Left lung (tissue), 10 donors: ENCODE measurements around the gene SS18L1. TPM values are rescaled to one million over a fixed set of nuclear protein-coding genes. Genes with fewer than 3 reads are reported as not detected.

Experiments used
- ATAC-seq: fragments of 200-7000 bp; cut with Tn5 transposase; one replicate; pipeline ENCODE4 v1.9.1; 2020; ENCODE audit warnings: moderate library complexity
- DNase-seq, 4 donors: peaks; one replicate each; pipeline ENCODE4 v3.0.0-alpha.2; 2013 to 2020
- H3K27ac ChIP-seq, 2 donors: fragments of 200-600 bp; sonication (generic) in 1 of 2; one replicate each; pipeline versions ENCODE4 v1.5.0 to v1.8.0; 2020 to 2021
- H3K27me3 ChIP-seq, 2 donors: fragments of 200-600 bp; sonication (generic) in 1 of 2; one replicate each; pipeline versions ENCODE4 v1.5.0 to v1.8.0; 2020 to 2021
- H3K36me3 ChIP-seq, 2 donors: fragments of 200-600 bp; sonication (generic) in 1 of 2; one replicate each; pipeline versions ENCODE4 v1.5.0 to v1.8.0; 2020 to 2021
- H3K4me1 ChIP-seq, 2 donors: fragments of 200-600 bp; one replicate each; pipeline ENCODE4 v1.8.0; 2021
- H3K4me3 ChIP-seq, 2 donors: fragments of 200-600 bp; sonication (generic) in 1 of 2; one replicate each; pipeline versions ENCODE4 v1.5.0 to v1.8.0; 2020 to 2021; ENCODE audit warnings: mild to moderate bottlenecking in 1 of 2
- H3K9me3 ChIP-seq, 2 donors: fragments of 200-600 bp; sonication (generic) in 1 of 2; one replicate each; pipeline versions ENCODE4 v1.5.0 to v1.8.0; 2020 to 2021
- intact Hi-C, 2 donors: fragments of 100-400 bp; cut with DNase I; formaldehyde crosslinking; loops; one replicate each; pipeline versions ENCODE4 v1.11.2 to v1.14.2; 2022
- polyA plus RNA-seq, 6 donors: library from polyadenylated mRNA; unstranded; fragments of 120-200 nt; gene quantifications; one replicate each; pipeline ENCODE4 v1.2.1, GENCODE V29; 2013; ENCODE audit not compliant: insufficient read length in 6 of 6
- total RNA-seq, 2 donors: library from RNA; stranded (reverse); fragmentation: NEBNext Ultra II Directional; extraction: Animal tissue kit (Norgen Biotek cat#: 25700); gene quantifications; one replicate each; pipeline ENCODE4 v1.2.1, GENCODE V29; 2021
- TF ChIP-seq, protein P1 (sequence below), 2 donors: fragments of 200-600 bp; sonication (generic) in 1 of 2; IDR thresholded peaks; one replicate each; pipeline versions ENCODE4 v1.5.0 to v1.8.0; 2021; ENCODE audit warnings: antibody characterized with exemption in 2 of 2
- donor health status: DM: no; HTN: yes; CAD: no.
- donor health status: DM: no; HTN: no; CAD: no.

Gene SS18L1
- total and polyA plus RNA-seq, 8 donors, result 14.6 to 30.0 (median 21.7) TPM

DNA sequence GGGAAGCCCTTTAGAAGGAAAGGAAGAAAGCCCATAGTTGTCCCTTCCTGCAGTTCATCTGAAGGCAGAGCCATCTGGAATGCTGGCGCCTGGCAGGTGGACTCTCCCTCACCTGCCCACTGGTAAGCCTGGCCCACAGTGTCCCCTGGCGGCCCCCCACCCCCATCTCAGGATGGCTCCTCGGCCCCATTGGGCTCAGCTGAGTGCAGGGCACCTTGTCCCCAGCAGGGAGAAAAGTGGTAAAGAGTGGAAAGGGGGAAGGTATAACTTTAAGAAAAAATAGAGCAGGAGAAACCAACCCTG lies 12.6 kb downstream of the SS18L1 start:
- DNase-seq, result peak in 1 of 4 donors; percentile 68
- Histone ChIP-seq H3K27me3 (no peaks in the 10 kb centered on the region), H3K4me3 (no peak overlapping the region), H3K27ac (no peak overlapping the region), H3K9me3 (peaks cover 0 to 4% of the 10 kb centered on the region in 2 donors), H3K4me1 (peaks cover 0 to 12% of the 10 kb centered on the region in 2 donors), H3K36me3 (peaks cover 0 to 42% of the 10 kb centered on the region in 2 donors)
- ATAC-seq, result no peak
- TF ChIP-seq, protein P1, sequence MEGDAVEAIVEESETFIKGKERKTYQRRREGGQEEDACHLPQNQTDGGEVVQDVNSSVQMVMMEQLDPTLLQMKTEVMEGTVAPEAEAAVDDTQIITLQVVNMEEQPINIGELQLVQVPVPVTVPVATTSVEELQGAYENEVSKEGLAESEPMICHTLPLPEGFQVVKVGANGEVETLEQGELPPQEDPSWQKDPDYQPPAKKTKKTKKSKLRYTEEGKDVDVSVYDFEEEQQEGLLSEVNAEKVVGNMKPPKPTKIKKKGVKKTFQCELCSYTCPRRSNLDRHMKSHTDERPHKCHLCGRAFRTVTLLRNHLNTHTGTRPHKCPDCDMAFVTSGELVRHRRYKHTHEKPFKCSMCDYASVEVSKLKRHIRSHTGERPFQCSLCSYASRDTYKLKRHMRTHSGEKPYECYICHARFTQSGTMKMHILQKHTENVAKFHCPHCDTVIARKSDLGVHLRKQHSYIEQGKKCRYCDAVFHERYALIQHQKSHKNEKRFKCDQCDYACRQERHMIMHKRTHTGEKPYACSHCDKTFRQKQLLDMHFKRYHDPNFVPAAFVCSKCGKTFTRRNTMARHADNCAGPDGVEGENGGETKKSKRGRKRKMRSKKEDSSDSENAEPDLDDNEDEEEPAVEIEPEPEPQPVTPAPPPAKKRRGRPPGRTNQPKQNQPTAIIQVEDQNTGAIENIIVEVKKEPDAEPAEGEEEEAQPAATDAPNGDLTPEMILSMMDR (IDR thresholded peaks at IDR 0.05), result no peak
- intact Hi-C loops, result no loop called here

GRCh38 chr20:62156592-62157386 lies 13.2 kb downstream of the SS18L1 start:
- H3K36me3 ChIP-seq, result peaks cover 0 to 48% of the 10 kb centered on the region in 2 donors

GRCh38 chr20:62157387-62158087 lies 14.0 kb downstream of the SS18L1 start:
- TF ChIP-seq, protein P1 (IDR thresholded peaks at IDR 0.05), result no peak
- Histone ChIP-seq H3K4me1 (peaks cover 0 to 12% of the 10 kb centered on the region in 2 donors), H3K9me3 (peaks cover 0 to 4% of the 10 kb centered on the region in 2 donors), H3K27me3 (no peaks in the 10 kb centered on the region), H3K36me3 (peaks cover 0 to 50% of the 10 kb centered on the region in 2 donors), H3K4me3 (no peak overlapping the region), H3K27ac (no peak overlapping the region)
- intact Hi-C loops, result no loop called here
- DNase-seq, result peak in 1 of 4 donors; percentile 68
- ATAC-seq, result no peak

More at GRCh38 chr20:62156592-62157386, 13.2 kb downstream of the SS18L1 start:
- Histone ChIP-seq H3K27me3 (no peaks in the 10 kb centered on the region), H3K9me3 (peaks cover 0 to 4% of the 10 kb centered on the region in 2 donors), H3K27ac (no peak overlapping the region), H3K4me1 (peaks cover 0 to 12% of the 10 kb centered on the region in 2 donors), H3K4me3 (no peak overlapping the region)
- intact Hi-C loops, result no loop called here
- ATAC-seq (peak; percentile 85), DNase-seq (peak in 2 of 4 donors; percentile 47 to 91)
- TF ChIP-seq, protein P1 (IDR thresholded peaks at IDR 0.05), result peak; percentile 52 to 70

- Histone ChIP-seq H3K4me3 (no peak overlapping the region), H3K27me3 (no peaks in the 10 kb centered on the region), H3K27ac (no peak overlapping the region), H3K4me1 (peaks cover 0 to 12% of the 10 kb centered on the region in 2 donors), H3K36me3 (peaks cover 0 to 56% of the 10 kb centered on the region in 2 donors), H3K9me3 (peaks cover 0 to 3% of the 10 kb centered on the region in 2 donors)
- TF ChIP-seq, protein P1 (IDR thresholded peaks at IDR 0.05), result no peak
- intact Hi-C loops, result no loop called here
- DNase-seq, result no peak
- no peak for ATAC-seq
These were observed 14.5 kb downstream of the SS18L1 start for GRCh38 chr20:62158088-62158400.

GRCh38 chr20:62158541-62158940 lies 15.0 kb downstream of the SS18L1 start:
- DNase-seq (peak in 1 of 4 donors; percentile 56), ATAC-seq (no peak)
- intact Hi-C loops, result no loop called here
- H3K36me3 ChIP-seq, result peaks cover 1 to 60% of the 10 kb centered on the region in 2 donors
- H3K27me3 ChIP-seq, result no peaks in the 10 kb centered on the region
- H3K4me1 ChIP-seq, result peaks cover 0 to 12% of the 10 kb centered on the region in 2 donors
- H3K9me3 ChIP-seq, result no peaks in the 10 kb centered on the region
- H3K4me3 ChIP-seq, result no peak overlapping the region
- TF ChIP-seq, protein P1 (IDR thresholded peaks at IDR 0.05), result no peak
- H3K27ac ChIP-seq, result no peak overlapping the region
